Measurements from ENCODE around the gene NTRK3.

NTRK3 gene

GRCh38 chr15:88257311-88258092, 963 bp upstream of the NTRK3 start:
- DNase-seq: no peak

- DNase-seq: no peak
These were observed 858 bp downstream of the NTRK3 start for GRCh38 chr15:88255484-88256278.

- DNase-seq: no peak
These were observed 1.5 kb downstream of the NTRK3 start for GRCh38 chr15:88255087-88255483.

GRCh38 chr15:88252441-88252840, 4.1 kb downstream of the NTRK3 start:
- no peak for DNase-seq

- DNase-seq: no peak
These were observed 5.7 kb downstream of the NTRK3 start for GRCh38 chr15:88250826-88251225.

- DNase-seq: no peak
These were observed 7.3 kb downstream of the NTRK3 start for GRCh38 chr15:88249220-88249619.

GRCh38 chr15:88247914-88248313, 8.6 kb downstream of the NTRK3 start:
- DNase-seq: no peak

GRCh38 chr15:88246666-88247446, 9.7 kb downstream of the NTRK3 start:
- peak; percentile 56 to 61 for DNase-seq

GRCh38 chr15:88246081-88246480, 10.5 kb downstream of the NTRK3 start:
- DNase-seq: no peak

- peak in 1 of 2 donors; percentile 19 for DNase-seq
These were observed 12.4 kb downstream of the NTRK3 start for GRCh38 chr15:88243895-88244787.

GRCh38 chr15:88242586-88243555, 13.7 kb downstream of the NTRK3 start:
- no peak for DNase-seq

- DNase-seq: no peak
These were observed 15.1 kb downstream of the NTRK3 start for GRCh38 chr15:88241461-88241860.

GRCh38 chr15:88241060-88241459, 15.5 kb downstream of the NTRK3 start:
- no peak for DNase-seq

- DNase-seq: no peak
These were observed 16.9 kb downstream of the NTRK3 start for GRCh38 chr15:88239594-88239993.

GRCh38 chr15:88238618-88239430, 17.7 kb downstream of the NTRK3 start:
- no peak for DNase-seq

GRCh38 chr15:88234711-88235110, 21.8 kb downstream of the NTRK3 start:
- DNase-seq: no peak

- no peak for DNase-seq
These were observed 22.6 kb downstream of the NTRK3 start for GRCh38 chr15:88233921-88234320.

GRCh38 chr15:88232771-88233201, 23.8 kb downstream of the NTRK3 start:
- no peak for DNase-seq

GRCh38 chr15:88231909-88232644, 24.5 kb downstream of the NTRK3 start:
- DNase-seq: no peak
